HG03097 (cell line): ENCODE results near the gene GRHPR.
"Not testable (repeated sequence)": the region's sequence is repeated elsewhere in the genome, so short reads cannot be mapped to it uniquely, and the experiment has no call there.

Source experiments
- ATAC-seq: cut with Tn5 transposase; IDR thresholded peaks from one replicate; pipeline ENCODE4 v1.9.1; 2021; ENCODE audit not compliant: unreplicated experiment, low FRiP score

The GRHPR gene

DNA sequence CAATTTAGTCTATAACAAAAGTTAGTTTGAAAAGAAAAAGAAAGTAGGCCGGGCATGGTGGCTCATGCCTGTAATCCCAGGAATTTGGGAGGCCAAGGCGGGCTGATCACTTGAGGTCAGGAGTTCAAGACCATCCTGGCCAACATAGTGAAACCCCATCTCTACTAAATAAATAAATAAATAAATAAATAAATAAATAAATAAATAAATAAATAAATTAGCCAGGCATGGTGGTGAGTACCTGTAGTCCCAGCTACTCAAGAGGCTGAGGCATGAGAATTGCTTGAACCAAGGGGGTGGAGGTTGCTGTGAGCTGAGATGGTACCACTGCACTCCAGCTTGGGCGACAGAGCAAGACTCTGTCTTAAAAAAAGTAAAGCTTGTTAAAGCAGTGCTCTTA is 24.5 kb upstream of the GRHPR start:
- not testable (repeated sequence) for ATAC-seq

DNA sequence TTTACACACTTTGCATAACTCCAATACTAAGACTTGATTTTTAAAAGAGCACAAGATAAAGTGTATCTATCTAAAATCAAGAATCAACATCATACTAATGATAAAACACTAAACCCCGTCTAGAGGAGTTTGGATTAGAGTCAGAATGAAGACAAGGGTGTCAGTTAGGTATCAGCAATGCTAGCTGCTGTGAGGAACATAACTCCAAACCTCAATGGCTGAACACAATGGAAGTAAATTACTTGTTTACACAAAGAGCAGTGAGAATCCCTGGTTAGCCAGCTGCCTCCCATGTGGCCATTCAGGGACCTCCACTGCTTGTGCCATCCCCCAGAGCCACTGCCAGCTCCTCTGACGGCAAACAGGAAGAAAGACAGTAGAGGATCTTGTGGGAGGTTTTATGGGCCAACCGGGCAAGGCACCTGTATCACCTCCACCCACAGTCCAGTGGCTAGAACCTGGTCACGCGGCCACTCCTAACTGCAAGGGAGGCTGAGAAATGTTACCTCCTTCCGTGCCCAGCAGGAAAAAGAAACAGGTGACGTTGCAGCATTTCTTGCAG is 24.0 kb upstream of the GRHPR start:
- no peak for ATAC-seq

DNA sequence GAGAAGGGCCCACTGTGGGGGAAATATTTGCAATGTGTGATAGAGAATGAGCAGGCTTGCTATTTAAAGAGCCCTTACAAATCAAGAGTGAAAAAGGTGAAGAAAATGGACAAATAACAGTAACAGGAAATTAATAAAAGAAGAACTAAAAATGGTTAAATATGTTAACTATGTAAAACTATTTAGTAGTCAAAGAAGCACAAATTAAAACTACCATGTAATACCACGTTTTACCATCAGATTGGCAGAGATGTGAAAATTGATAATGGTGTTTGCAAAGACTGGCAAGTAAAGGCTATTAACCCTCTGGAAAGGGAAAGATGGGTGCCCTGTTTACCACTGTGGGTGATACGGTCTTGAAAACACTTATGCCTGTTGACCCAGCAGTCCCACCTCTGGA is 23.2 kb upstream of the GRHPR start:
- ATAC-seq = no peak

DNA sequence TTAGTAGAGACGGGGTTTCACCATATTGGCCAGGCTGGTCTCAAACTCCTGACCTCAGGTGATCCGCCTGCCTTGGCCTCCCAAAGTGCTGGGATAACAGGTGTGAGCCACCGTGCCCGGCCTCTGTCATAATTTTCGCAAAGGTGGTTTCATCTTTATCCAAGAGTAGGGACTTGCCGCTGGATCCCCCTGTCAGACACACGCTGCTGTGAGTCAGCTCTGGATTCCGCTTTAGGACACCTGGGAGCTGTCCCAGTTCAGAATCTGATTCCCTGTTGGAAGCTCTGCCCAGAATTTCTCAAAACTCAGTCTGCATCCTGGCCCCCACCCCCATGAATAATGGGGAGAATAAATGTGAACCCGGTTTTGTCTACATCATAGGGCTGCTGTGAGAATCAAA is 17.9 kb upstream of the GRHPR start:
- no peak for ATAC-seq

DNA sequence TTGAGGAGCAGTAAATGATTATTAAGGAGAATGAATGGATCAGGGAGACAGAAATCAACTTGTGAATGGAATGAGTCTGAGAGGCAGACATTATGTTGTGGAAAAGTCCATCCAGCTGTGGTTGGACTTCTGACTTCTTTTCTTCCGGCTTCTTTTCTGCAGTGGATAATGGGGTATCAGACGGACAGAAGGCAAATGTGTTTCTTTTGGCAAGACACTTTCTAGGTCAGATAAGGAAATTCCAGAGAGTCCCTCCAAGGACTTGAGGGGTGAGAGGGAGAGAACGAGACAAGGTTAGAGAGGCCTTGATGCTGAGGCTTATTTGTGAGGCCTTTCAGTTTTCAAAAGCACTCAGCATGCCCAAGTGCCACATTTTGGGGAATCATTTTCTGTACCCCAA is 17.1 kb upstream of the GRHPR start:
- no peak for ATAC-seq

DNA sequence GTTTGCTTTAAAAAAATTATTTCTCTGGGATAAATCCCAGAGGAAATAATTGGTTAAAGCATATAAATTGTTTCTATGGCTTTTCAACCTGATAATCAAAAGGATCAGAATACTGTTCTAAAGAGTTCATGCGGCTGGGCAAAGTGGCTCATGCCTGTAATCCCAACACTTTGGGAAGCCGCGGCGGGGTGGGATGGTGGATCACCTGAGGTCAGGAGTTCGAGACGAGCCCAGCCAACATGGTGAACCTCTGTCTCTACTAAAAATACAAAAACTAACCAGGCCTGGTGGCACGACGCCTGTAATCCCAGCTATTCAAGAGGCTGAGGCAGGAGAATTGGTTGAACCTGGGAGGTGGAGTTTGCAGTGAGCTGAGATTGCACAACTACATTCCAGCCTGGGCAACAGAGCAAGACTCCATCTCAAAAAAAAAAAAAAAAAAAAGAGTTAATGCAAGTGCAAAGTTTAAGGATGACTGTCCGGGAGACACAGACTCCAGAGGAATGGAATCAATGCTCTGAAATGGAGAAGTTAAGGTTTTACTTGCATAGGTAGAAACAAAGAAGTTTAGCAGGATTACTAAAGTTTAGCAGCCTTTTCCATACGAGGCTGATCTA is 16.6 kb upstream of the GRHPR start:
- ATAC-seq = no peak

DNA sequence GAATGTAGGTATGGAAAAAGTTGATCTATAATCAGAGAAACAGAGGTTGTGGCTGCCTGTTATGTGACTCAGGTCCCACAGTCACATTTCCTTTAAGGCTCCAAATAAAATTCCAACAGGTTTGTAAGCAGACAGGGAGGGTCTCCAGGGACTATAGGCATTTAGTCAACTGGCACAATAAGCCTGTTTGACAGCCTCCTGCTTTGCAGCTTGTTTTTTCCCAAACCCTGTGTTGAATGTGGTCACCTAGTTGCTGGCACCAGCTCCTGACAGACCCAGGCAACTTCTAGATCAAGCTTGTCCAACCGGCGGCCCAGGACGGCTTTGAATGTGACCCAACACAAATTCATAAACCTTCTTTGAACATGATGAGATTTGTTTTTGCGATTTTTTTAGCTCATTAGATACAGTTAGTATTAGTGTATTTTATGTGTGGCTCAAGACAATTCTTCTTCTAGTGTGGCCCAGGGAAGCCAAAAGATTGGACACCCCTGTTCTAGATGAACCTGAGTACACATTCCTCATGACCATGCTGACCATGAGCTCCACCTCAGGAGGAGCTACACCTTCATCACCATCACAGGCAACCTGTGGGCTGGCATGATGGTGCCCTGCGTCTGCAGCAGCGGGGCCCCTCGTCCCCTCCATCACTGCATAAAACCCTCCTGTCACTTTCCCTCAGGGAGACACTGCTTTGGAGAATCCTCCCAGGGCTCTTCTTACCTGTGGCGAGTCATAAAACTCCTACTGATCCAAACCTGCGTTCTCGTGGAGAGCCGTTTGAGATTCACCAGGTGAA is 15.7 kb upstream of the GRHPR start:
- no peak for ATAC-seq

DNA sequence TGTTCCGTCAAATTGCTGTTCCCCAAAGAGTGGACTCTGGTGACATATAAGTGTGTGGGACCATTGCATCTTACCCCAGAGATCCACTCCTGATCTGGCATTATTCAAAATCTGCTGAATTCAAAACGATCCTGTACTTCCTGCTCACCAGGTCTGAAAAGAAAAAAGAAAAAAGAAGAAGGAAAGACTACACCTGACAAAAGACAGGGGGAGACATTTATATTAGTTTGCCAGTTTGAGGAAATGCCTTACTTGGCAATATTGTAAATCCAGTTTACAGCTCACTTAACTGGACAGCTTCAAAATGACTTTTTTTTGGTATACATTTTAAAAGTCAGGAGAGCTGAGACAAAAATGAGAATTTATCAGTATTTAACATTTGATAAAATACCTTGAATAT is 15.0 kb upstream of the GRHPR start:
- no peak for ATAC-seq

DNA sequence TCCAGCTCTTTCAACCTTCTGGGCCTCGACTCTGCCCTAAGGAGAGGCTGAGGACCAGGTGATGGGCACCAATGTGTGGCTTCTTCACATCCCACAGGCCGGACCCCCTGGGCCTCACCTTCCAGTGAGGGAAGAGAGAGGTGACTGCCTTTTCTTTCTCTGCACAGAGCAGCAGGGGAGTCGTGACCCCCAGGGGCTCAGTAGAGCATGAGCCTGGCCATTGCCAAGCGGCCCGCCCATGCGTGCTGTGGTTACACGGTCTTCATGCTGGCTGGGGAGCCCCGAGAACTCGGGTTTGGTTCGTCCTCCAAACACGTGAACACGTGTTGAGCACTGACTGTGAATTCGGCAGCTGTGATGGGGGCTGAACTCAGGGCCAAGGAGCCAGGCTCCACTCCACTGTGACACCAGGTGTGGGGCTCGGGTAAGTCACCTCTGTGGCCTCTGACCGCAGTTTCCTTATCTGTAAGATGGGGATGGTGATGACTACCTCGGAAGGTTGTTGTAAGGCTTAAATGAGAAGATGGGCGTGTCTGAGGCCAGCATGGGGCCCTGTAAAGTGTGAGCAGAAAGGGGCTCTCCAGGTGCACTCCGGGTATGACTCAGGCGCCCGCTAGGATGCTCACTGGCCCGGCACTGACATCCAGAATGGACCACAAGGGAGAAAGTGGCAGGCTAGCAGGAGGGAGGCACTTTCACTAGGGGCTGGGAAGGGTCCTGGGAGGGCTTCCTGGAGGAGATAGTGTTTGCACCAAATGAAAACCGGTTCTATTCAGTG is 13.4 kb upstream of the GRHPR start:
- ATAC-seq = peak; percentile 82

DNA sequence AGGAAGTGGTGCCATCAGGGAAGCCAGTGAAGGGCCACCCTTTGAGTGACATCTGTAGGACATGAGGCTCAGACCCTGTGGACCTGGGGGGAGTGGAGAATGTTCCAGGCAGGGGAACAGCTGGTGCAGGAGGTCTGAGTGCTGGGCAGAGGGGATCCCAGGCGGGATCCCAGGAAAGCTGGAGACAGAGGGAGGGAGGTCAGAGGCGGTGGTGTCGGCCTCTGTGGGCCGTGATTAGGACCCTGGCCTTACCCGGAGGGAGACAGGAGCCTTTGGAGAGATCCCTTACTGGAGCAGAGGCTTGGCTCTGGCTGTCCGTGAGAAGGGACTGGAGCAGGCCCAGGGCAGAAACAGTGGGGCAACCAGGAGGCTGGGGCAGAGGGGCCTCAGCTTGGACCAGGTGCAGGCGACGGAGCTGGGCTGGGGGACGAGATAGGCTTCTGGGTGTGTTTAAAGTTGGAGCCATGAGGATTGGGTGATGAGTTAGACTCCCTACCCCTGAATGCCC is 12.1 kb upstream of the GRHPR start:
- ATAC-seq = no peak

DNA sequence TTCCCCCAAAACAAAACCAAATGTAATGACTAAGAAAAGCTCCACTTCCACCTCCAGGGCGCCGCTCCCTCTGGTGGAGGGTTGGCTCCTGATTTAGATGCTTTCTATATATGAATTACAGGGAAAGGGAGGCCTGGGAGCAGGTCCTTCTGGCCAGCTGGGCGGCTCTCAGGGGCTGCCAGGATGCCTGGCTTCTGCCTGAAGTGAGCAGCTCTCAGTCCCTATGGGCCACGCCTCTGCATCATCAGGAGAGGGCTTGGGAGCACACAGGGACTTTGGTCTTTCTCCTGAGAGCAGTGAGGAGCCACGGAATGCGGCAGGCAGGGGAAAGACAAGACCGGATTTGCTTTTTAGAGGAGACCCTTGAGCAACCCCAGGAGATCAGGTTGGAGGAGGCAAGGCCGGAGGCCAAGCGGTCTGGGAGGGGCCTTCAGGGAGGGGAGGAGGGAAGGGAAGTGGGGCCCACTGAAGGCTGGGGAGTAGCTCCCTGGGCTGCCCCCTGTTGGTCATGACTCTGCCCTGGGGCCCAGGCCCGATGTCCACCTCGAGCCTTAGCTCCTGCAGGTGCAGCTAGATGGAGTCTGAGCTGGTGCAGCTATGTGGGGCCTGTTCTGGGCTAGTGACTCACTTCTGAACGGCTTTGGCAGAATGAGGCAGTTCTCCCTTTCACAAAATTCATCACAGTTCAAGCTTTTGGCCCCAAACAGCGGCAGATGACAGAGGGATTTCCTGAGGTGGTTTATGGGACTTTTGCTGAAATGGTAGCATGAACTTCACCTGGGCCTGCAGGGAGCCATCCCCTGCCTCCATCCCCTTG is 11.3 kb upstream of the GRHPR start:
- no peak for ATAC-seq

DNA sequence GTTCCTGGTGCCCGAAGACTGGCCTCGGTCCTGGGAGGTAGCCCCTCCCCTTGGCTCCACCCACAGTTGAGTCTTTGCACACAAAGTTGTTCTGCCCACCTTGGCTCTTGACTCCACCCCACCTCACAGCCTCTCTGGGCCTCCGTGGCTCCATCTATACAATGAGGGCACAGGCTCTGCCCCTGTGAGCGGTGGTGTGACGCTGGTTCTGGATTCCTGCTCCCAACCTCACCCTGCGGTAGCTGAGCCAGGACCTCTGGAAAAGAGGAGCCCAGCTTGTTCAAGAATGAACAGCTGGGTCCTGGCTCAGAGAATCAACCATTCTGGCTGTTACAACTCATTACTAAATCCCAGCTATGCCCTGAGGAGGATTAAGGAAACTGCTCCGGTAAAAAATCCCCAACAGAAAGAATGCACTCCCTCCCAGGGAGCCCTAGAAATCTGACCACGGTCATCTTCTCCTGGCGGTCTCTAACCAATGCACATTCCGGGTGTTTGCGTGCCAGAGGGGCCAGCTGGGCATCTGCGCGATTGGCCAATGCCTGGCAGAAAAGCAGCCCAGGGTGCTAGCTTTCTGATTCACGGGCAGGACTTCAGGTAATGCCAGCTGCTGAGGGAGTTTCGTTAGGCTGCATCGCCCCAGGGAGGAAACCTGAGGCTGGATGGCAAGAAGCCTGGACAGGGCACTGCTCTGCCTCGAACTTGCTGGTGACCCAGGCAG is 9.9 kb upstream of the GRHPR start:
- ATAC-seq = no peak

DNA sequence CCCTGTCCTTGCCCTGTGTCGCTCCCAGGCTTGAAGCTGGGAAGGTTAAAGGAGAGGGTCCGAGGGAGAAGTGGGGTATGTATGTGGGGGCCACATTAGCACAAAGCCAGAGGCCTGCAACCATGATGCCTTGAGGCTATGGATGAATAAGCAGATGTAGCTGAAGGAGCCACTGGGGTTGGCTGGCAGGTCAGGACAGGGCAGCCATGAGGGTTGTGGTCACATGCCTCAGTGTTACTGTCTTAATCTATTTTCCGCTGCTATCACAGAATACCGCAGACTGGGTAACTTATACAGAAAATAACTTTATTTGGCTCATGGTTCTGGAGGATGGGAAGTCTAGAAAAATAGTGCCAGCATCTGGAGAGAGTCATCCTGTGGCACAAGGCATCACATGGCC is 9.2 kb upstream of the GRHPR start:
- ATAC-seq = no peak

DNA sequence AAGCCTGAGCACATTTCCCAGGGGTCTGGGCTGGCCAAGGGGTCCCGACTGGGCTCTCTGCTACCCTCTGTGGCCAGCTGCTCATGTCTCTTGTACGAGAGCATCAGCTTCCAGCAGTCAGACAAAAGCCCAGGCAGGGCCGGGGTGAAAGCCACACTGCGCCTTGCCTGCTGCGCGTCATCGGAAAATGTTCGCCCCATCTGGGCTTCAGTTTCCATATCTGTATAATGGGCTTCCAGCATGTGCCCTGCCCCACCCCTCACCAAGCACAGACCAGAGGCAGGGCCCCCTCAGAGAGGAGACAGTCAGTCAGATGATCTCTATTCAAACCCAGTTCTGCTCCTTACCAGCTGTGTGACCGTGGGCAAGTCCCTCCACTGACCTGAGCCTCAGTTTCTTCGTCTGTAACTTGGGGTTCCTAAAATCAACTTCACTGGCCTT is 8.0 kb upstream of the GRHPR start:
- ATAC-seq = no peak

DNA sequence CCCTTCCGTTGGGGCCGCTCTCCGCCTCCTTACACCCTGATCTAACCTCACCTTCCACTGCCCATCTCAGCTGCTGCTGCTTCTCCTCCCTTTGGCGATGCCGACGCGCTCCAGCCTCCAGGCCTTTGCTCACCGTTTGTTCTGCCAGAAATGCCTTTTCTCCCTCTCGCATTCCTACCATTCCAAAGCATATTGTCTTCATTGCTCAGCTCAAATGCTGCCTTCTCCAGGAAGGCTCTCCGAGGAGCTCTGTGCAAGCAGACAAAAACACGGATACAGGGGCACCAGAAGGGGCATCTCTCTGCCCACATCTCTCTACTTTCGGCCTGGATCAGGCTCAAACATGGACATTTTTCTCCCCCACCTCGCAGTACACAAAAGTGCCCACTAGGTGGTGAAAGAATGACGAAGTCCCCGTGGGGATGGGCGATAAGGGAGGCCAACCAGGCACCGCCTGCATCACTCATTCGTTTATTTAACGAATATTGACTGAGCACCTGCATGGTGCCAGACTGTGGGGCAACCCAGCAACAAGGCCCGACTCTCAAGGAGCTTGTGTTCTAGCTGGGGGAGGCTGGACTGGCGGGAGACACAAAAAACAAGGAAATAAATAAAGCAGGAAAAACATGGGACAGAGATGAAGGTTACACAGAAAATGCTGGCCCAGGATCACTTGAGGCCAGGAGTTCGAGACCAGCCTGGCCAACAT is 7.3 kb upstream of the GRHPR start:
- no peak for ATAC-seq

DNA sequence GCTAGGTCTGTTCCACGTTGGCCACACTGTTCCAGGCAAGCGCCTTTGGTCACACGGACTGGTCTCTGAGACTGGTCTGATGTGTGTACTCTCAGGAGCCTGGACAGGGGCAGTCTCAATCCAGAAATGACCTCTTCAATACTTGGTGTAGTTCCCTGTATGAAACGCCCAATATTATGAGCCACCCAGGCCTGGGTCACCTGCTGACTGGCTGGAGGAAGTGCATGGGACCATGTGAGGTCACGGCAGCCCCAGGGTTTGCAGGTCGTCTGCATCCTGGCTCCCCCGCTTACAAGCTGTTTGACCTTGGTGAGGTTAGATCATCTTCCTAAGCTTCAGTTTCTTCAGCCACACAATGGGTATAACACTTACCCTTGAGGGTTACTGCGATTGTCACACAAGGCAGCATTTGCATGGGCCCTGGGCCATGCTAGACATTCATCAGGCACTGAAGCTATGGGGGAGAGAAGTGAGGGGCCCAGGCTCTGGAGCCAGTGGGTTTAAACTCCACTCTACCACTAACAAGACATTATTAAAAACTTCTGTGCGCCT is 5.2 kb upstream of the GRHPR start:
- no peak for ATAC-seq

DNA sequence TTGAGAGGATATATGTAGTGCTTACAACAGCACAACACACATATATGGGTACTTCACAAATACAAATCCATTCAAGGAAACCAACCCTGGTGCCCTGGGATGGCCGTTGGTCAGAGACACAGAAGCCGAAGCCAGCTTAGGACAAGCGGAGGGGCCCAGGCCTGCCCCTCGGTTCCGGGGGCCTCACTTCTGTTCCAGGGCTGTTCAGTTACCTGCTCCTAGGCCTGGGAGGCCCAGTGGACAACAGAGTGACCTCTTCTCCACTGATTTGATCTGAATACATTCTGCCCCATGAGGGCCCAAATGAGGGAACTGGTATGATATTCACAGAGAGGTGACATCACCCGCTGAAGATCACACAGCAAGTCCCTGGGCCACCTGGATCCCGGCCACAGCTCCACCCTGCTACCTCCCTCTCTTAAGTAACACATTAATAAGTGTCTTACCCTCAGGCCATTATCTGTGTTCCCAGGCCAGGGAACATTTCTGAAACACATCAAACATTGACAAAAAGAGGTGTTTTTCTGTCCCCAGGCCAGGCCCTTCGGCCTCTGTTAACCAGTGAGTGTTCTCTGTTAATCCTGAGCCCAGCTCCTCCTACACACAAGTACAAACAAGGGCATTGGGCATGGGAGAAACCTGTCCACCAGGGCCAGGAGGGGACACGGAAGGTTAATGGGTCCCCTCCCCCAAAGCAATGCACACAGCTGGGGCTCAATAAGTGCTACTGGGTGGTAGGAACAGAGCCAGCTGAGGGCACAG is 4.5 kb upstream of the GRHPR start:
- ATAC-seq = no peak

DNA sequence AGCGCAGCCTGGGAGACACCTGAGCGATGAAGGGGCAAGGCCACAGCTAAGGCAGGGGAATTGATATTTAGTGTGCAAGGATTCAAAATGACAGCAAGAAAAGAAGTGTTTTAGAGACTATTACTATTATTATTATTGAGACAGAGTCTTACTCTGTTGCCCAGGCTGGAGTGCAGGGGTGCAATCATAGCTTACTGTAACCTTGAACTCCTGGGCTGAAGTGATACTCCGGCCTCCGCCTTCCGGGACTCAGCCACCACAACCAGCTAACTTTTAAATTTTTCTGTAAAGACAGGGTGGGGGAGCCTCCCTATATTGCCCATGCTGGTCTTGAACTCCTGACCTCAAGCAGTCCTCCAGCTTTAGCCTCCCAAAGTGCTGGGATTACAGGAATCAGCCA is 3.3 kb upstream of the GRHPR start:
- no peak for ATAC-seq
